GM23338 (cell line): ENCODE data around the gene PSMA2. TPM values are rescaled to one million over a fixed set of nuclear protein-coding genes. Genes with fewer than 3 reads are reported as not detected.

Experiments
- ATAC-seq: fragments of 200-7000 bp; cut with Tn5 transposase; 3 replicates; pipeline ENCODE4 v1.9.1; 2020
- DNase-seq: peaks from one replicate; pipeline ENCODE4 v3.0.0-alpha.2; 2015; ENCODE audit warnings: low spot score
- H2AFZ ChIP-seq: fragments of 200-600 bp; sonication (generic); 2 replicates; pipeline ENCODE4 v1.8.0; 2016; ENCODE audit warnings: antibody characterized with exemption, mild to moderate bottlenecking, moderate library complexity
- H3F3A ChIP-seq: fragments of 200-600 bp; sonication (generic); replicated peaks from 2 replicates; pipeline ENCODE4 v1.8.0; 2017; ENCODE audit warnings: antibody characterized with exemption, mixed run types, low read depth
- H3K27ac ChIP-seq: fragments of 200-600 bp; sonication (generic); 2 replicates; pipeline ENCODE4 v1.6.1; 2016; ENCODE audit warnings: low read depth
- H3K27me3 ChIP-seq: fragments of 200-600 bp; sonication (generic); 2 replicates; pipeline ENCODE4 v1.8.0; 2016; ENCODE audit warnings: mild to moderate bottlenecking, mixed run types, moderate library complexity; ENCODE audit not compliant: insufficient read depth
- H3K36me3 ChIP-seq: fragments of 200-600 bp; sonication (generic); 2 replicates; pipeline ENCODE4 v1.8.0; 2016; ENCODE audit warnings: mild to moderate bottlenecking; ENCODE audit not compliant: insufficient read depth
- H3K4me1 ChIP-seq: fragments of 200-600 bp; sonication (generic); 2 replicates; pipeline ENCODE4 v1.8.0; 2016; ENCODE audit warnings: mild to moderate bottlenecking, moderate library complexity; ENCODE audit not compliant: insufficient read depth
- H3K4me2 ChIP-seq: fragments of 200-600 bp; sonication (generic); 2 replicates; pipeline ENCODE4 v1.7.1; 2017; ENCODE audit warnings: mixed run types
- H3K4me3 ChIP-seq: fragments of 200-600 bp; sonication (generic); 2 replicates; pipeline ENCODE4 v1.6.1; 2016; ENCODE audit warnings: mixed run types
- H3K79me2 ChIP-seq: fragments of 200-600 bp; sonication (generic); replicated peaks from 2 replicates; pipeline ENCODE4 v1.8.0; 2017; ENCODE audit warnings: mild to moderate bottlenecking; ENCODE audit not compliant: insufficient read depth
- H3K9me2 ChIP-seq: fragments of 200-600 bp; sonication (generic); 2 replicates; pipeline ENCODE4 v1.8.0; 2017; ENCODE audit not compliant: insufficient read depth
- H4K20me1 ChIP-seq: fragments of 200-600 bp; sonication (generic); replicated peaks from 2 replicates; pipeline ENCODE4 v1.8.0; 2017; ENCODE audit warnings: mild to moderate bottlenecking; ENCODE audit not compliant: insufficient read depth
- H3K27ac Mint-ChIP-seq: 2 replicates; pipeline ENCODE4 v1.8.0; 2020; ENCODE audit warnings: inconsistent platforms, mild to moderate bottlenecking, moderate library complexity, mixed read lengths
- H3K27me3 Mint-ChIP-seq: 3 replicates; pipeline ENCODE4 v1.8.0; 2022; ENCODE audit warnings: low read depth, mild to moderate bottlenecking, moderate library complexity, mixed read lengths, inconsistent platforms; ENCODE audit not compliant: insufficient read depth, poor library complexity
- H3K36me3 Mint-ChIP-seq: 3 replicates; pipeline ENCODE4 v1.8.0; 2021; ENCODE audit warnings: low read depth, mild to moderate bottlenecking, inconsistent platforms, moderate library complexity, mixed read lengths
- H3K4me1 Mint-ChIP-seq: 3 replicates; pipeline ENCODE4 v1.8.0; 2020; ENCODE audit warnings: mild to moderate bottlenecking, inconsistent platforms, mixed read lengths
- H3K4me3 Mint-ChIP-seq: 3 replicates; pipeline ENCODE4 v1.8.0; 2021; ENCODE audit warnings: moderate library complexity, mild to moderate bottlenecking, inconsistent platforms, mixed read lengths
- H3K9me3 Mint-ChIP-seq: 3 replicates; pipeline ENCODE4 v1.8.0; 2020; ENCODE audit warnings: moderate library complexity, mild to moderate bottlenecking, inconsistent platforms, mixed read lengths
- CREB1 ChIP-seq: fragments of 250-450 bp; sonication (Bioruptor Pico); IDR thresholded peaks from 2 replicates; pipeline ENCODE4 v1.5.0; 2020; ENCODE audit warnings: low read depth, mild to moderate bottlenecking, moderate library complexity
- CTCF ChIP-seq, 2 experiments: fragments of 200-600 bp in 1 of 2; sonication (generic) in 1 of 2; conservative IDR thresholded peaks; 2 replicates each; pipeline versions ENCODE4 v1.5.1 to v1.6.1; 2016 to 2017; ENCODE audit warnings: antibody characterized with exemption in 2 of 2, low read depth in 2 of 2, mild to moderate bottlenecking in 2 of 2, moderate library complexity in 1 of 2
- ETS1 ChIP-seq: IDR thresholded peaks from 2 replicates; pipeline ENCODE4 v1.6.1; 2016; ENCODE audit warnings: antibody characterized with exemption
- EZH2 ChIP-seq: fragments of 200-600 bp; sonication (generic); IDR thresholded peaks from one replicate; pipeline ENCODE4 v1.8.0; 2017; ENCODE audit warnings: antibody characterized with exemption, mild to moderate bottlenecking, low read depth; ENCODE audit not compliant: unreplicated experiment
- EZH2phosphoT487 ChIP-seq: fragments of 200-600 bp; sonication (generic); IDR thresholded peaks from one replicate; pipeline ENCODE4 v1.8.1; 2018; ENCODE audit warnings: antibody characterized with exemption; ENCODE audit not compliant: unreplicated experiment
- JUNB ChIP-seq: IDR thresholded peaks from one replicate; pipeline ENCODE4 v1.6.1; 2016; ENCODE audit warnings: antibody characterized with exemption; ENCODE audit not compliant: unreplicated experiment
- NANOG ChIP-seq: IDR thresholded peaks from 2 replicates; pipeline ENCODE4 v1.6.1; 2016; ENCODE audit warnings: antibody characterized with exemption, borderline replicate concordance
- POLR2AphosphoS5 ChIP-seq: IDR thresholded peaks from 2 replicates; pipeline ENCODE4 v1.6.1; 2016; ENCODE audit warnings: antibody characterized with exemption, low read depth
- REST ChIP-seq: IDR thresholded peaks from one replicate; pipeline ENCODE4 v1.6.1; 2018; ENCODE audit warnings: antibody characterized with exemption; ENCODE audit not compliant: unreplicated experiment
- STAT1 ChIP-seq: IDR thresholded peaks from one replicate; pipeline ENCODE4 v1.6.1; 2016; ENCODE audit warnings: antibody characterized with exemption; ENCODE audit not compliant: unreplicated experiment
- ZNF114 ChIP-seq: fragments of 250-450 bp; sonication (Bioruptor Pico); IDR thresholded peaks from 2 replicates; pipeline ENCODE4 v1.5.0; 2020; ENCODE audit warnings: mild to moderate bottlenecking, moderate library complexity
- ZNF331 ChIP-seq: fragments of 250-450 bp; sonication (Bioruptor Pico); IDR thresholded peaks from 2 replicates; pipeline ENCODE4 v1.5.0; 2020; ENCODE audit warnings: low read depth, mild to moderate bottlenecking, moderate library complexity
- ZNF462 ChIP-seq: fragments of 250-450 bp; sonication (Bioruptor Pico); IDR thresholded peaks from 2 replicates; pipeline ENCODE4 v1.5.0; 2020; ENCODE audit warnings: mild to moderate bottlenecking, moderate library complexity
- polyA plus RNA-seq: library from polyadenylated mRNA; unstranded; fragments of >200 nt; fragmentation: Nextera tagmentation; extraction: Ambion mirVana; gene quantifications from 2 replicates; pipeline ENCODE4 v1.2.1, GENCODE V29; 2016
- total RNA-seq: library from RNA; depleted of rRNA; stranded (reverse); fragments of >200 nt; shearing (Covaris generic); gene quantifications from 2 replicates; pipeline ENCODE4 v1.2.3, GENCODE V29; 2014

The PSMA2 gene
- total and polyA plus RNA-seq, 2 experiments from 2014 or later: 178 to 678 TPM

- no peak overlapping the region for H3K4me2 ChIP-seq
- Mint-ChIP-seq H3K9me3 (no peaks in the 10 kb centered on the region; the same call in 2 of the 3 replicates), H3K4me3 (no peak overlapping the region), H3K27ac (no peak overlapping the region), H3K27me3 (no peaks in the 10 kb centered on the region), H3K36me3 (no peaks in the 10 kb centered on the region), H3K4me1 (peaks cover 3% of the 10 kb centered on the region; the same call in 2 of the 3 replicates)
- no peak overlapping the region for H3K4me3 ChIP-seq
- H4K20me1 ChIP-seq: no peaks in the 10 kb centered on the region
- ATAC-seq (no peak), DNase-seq (no peak)
- H3K79me2 ChIP-seq: no peaks in the 10 kb centered on the region
- TF ChIP-seq CREB1 (CRISPR knock-in tag): no peak
- TF ChIP-seq POLR2AphosphoS5: no peak
- no peak for TF ChIP-seq ETS1
- TF ChIP-seq ZNF462 (CRISPR knock-in tag): no peak
- TF ChIP-seq STAT1: no peak
- TF ChIP-seq JUNB: no peak
- TF ChIP-seq ZNF331: no peak
- no peak for TF ChIP-seq ZNF114
- no peak for TF ChIP-seq EZH2
- no peak for TF ChIP-seq EZH2phosphoT487
- TF ChIP-seq CTCF (conservative IDR thresholded peaks at IDR 0.05; ENCODE audit: low read depth in 2 of 2): no peak
- TF ChIP-seq REST: no peak
- TF ChIP-seq NANOG: no peak
- no peak overlapping the region; the same call in 1 of the 2 replicates for H2AFZ ChIP-seq
- no peaks in the 10 kb centered on the region for H3K27me3 ChIP-seq
- H3K27ac ChIP-seq: no peak overlapping the region
- no peaks in the 10 kb centered on the region for H3K9me2 ChIP-seq
- H3F3A ChIP-seq: no peaks in the 10 kb centered on the region
- H3K36me3 ChIP-seq: no peaks in the 10 kb centered on the region
- H3K4me1 ChIP-seq: peaks cover 6% of the 10 kb centered on the region; the same call in 1 of the 2 replicates
Observed at GRCh38 chr7:42946627-42946950, 14.6 kb upstream of the PSMA2 start.
